B cell (primary cell): ENCODE results near the gene TMEM14C. TPM values are rescaled to one million over a fixed set of nuclear protein-coding genes. Genes with fewer than 3 reads are reported as not detected.
A peak's percentile ranks its signal among the peaks of the same experiment; 100 is the strongest.
"Not testable (repeated sequence)": the region's sequence is repeated elsewhere in the genome, so short reads cannot be mapped to it uniquely, and the experiment has no call there.

Experiments
- ATAC-seq: fragments of 200-7000 bp; cut with Tn5 transposase; one replicate; pipeline ENCODE4 v1.10.0; 2021; ENCODE audit warnings: low read depth, mild to moderate bottlenecking, moderate number of reproducible peaks, moderate library complexity
- CTCF ChIA-PET: fragments of 350-600 bp; sonication (Branson Sonifier 250); formaldehyde crosslinking; loops from one replicate; lab custom pipeline; 2021; ENCODE audit warnings: antibody characterized with exemption, inconsistent platforms; lab: Charles Lee
- POLR2A ChIA-PET: fragments of 350-600 bp; sonication (Branson Sonifier 250); formaldehyde crosslinking; loops from one replicate; lab custom pipeline; 2021; ENCODE audit warnings: antibody characterized with exemption; lab: Charles Lee
- DNase-seq: peaks from one replicate; pipeline ENCODE4 v3.0.0; 2013
- H2AFZ ChIP-seq: 2 replicates; pipeline ENCODE4 v1.6.1; 2012; ENCODE audit warnings: mild to moderate bottlenecking, low read depth, low read length; ENCODE audit not compliant: insufficient read depth, poor library complexity, severe bottlenecking
- H3K27ac ChIP-seq, 2 donors: 1 replicate in 1 of 2; 2 replicates in 1 of 2; pipeline ENCODE4 v1.5.1; 2012 to 2013; ENCODE audit warnings: low read length in 2 of 2, mild to moderate bottlenecking in 2 of 2, moderate library complexity in 1 of 2
- H3K27me3 ChIP-seq, 4 experiments: fragments of 200-600 bp in 1 of 4; sonication (generic) in 1 of 4; replicated peaks in 1 of 4; 1 replicate in 2 of 4; 2 replicates in 2 of 4; pipeline versions ENCODE4 v1.6.1 to v1.7.0; 2013 to 2016; ENCODE audit warnings: low read length in 3 of 4, mild to moderate bottlenecking in 2 of 4, mixed read lengths in 1 of 4, moderate library complexity in 1 of 4; ENCODE audit not compliant: insufficient read depth in 4 of 4, control insufficient read depth in 3 of 4; ENCODE audit errors: control extremely low read depth in 1 of 4
- H3K36me3 ChIP-seq, 2 experiments: replicated peaks in 1 of 2; 1 replicate in 1 of 2; 2 replicates in 1 of 2; pipeline versions ENCODE4 v1.6.1 to v1.7.1; 2013; ENCODE audit warnings: low read length in 1 of 2; ENCODE audit not compliant: insufficient read depth in 2 of 2, control insufficient read depth in 1 of 2; ENCODE audit errors: control extremely low read depth in 1 of 2, extremely low read depth in 1 of 2
- H3K4me1 ChIP-seq, 2 donors: fragments of 200-600 bp in 1 of 2; sonication (generic) in 1 of 2; 1 replicate in 1 of 2; 2 replicates in 1 of 2; pipeline versions ENCODE4 v1.5.1 to v1.6.1; 2013 to 2017; ENCODE audit warnings: low read length in 2 of 2; ENCODE audit not compliant: control insufficient read depth in 2 of 2, insufficient read depth in 2 of 2
- H3K4me2 ChIP-seq: replicated peaks from 2 replicates; pipeline ENCODE3; 2012; ENCODE audit warnings: mild to moderate bottlenecking, low read depth, low read length; ENCODE audit not compliant: poor library complexity, severe bottlenecking
- H3K4me3 ChIP-seq, 5 experiments: fragments of 200-600 bp in 1 of 5; sonication (generic) in 1 of 5; 1 replicate in 3 of 5; 2 replicates in 2 of 5; pipeline versions ENCODE4 v1.5.1 to v1.7.0; 2011 to 2016; ENCODE audit warnings: low read length in 4 of 5, mild to moderate bottlenecking in 4 of 5, low read depth in 2 of 5, control low read depth in 1 of 5, moderate library complexity in 1 of 5; ENCODE audit not compliant: insufficient read depth in 1 of 5; ENCODE audit errors: control extremely low read depth in 1 of 5, extremely low read depth in 1 of 5
- H3K79me2 ChIP-seq: fragments of 200-600 bp; sonication (generic); one replicate; pipeline ENCODE4 v1.6.0; 2016; ENCODE audit warnings: low read length; ENCODE audit not compliant: control insufficient read depth, insufficient read depth
- H3K9ac ChIP-seq: fragments of 200-600 bp; sonication (generic); 2 replicates; pipeline ENCODE4 v1.6.1; 2017; ENCODE audit warnings: mild to moderate bottlenecking, low read length, moderate library complexity
- H3K9me3 ChIP-seq, 3 donors: one replicate each; pipeline versions ENCODE4 v1.6.1 to v1.7.1; 2013; ENCODE audit warnings: low read length in 2 of 3; ENCODE audit not compliant: control insufficient read depth in 2 of 3, insufficient read depth in 1 of 3; ENCODE audit errors: control extremely low read depth in 1 of 3
- H4K20me1 ChIP-seq: 2 replicates; pipeline ENCODE4 v1.6.0; 2012; ENCODE audit warnings: mild to moderate bottlenecking, low read length; ENCODE audit not compliant: insufficient read depth, control insufficient read depth, poor library complexity, severe bottlenecking
- H3K27ac Mint-ChIP-seq: one replicate; pipeline ENCODE4 v1.8.0; 2021; ENCODE audit warnings: mixed read lengths
- H3K27me3 Mint-ChIP-seq: one replicate; pipeline ENCODE4 v1.8.0; 2021; ENCODE audit warnings: mixed read lengths
- H3K4me1 Mint-ChIP-seq: one replicate; pipeline ENCODE4 v1.8.0; 2021; ENCODE audit warnings: mixed read lengths
- H3K4me3 Mint-ChIP-seq: one replicate; pipeline ENCODE4 v1.8.0; 2021; ENCODE audit warnings: mixed read lengths
- H3K9me3 Mint-ChIP-seq: one replicate; pipeline ENCODE4 v1.8.0; 2022; ENCODE audit warnings: mixed read lengths; ENCODE audit not compliant: insufficient read depth
- CTCF ChIP-seq: fragments of 200-600 bp; IDR thresholded peaks from one replicate; pipeline ENCODE4 v1.8.0; 2022; ENCODE audit warnings: antibody characterized with exemption, mild to moderate bottlenecking
- EZH2 ChIP-seq: IDR thresholded peaks from 2 replicates; pipeline ENCODE4 v1.6.1; 2012; ENCODE audit warnings: borderline replicate concordance, low read depth, mild to moderate bottlenecking, moderate library complexity, low read length; ENCODE audit not compliant: insufficient read depth, poor library complexity, severe bottlenecking
- WGBS: methylation state at CpG from one replicate; pipeline ENCODE4 v1.1.5; 2013; ENCODE audit warnings: missing lambda C conversion rate; ENCODE audit not compliant: insufficient coverage; 5-methylcytosine and 5-hydroxymethylcytosine counted together
- intact Hi-C: fragments of 100-400 bp; cut with micrococcal nuclease; formaldehyde crosslinking; loops from one replicate; pipeline ENCODE4 v1.10.0; 2022
- polyA plus RNA-seq: library from polyadenylated mRNA; depleted of rRNA; stranded (reverse); fragments of >200 nt; gene quantifications from 2 replicates; pipeline ENCODE4 v1.2.3, GENCODE V29; 2012
- total RNA-seq, 2 donors: library from RNA; stranded (reverse); fragments of 120-200 nt in 1 of 2; gene quantifications; 1 replicate in 1 of 2; 2 replicates in 1 of 2; pipeline versions ENCODE4 v1.2.3 to v1.2.4, GENCODE V29; 2013 to 2022

Gene TMEM14C
- total and polyA plus RNA-seq, 2 donors (not counting 1 experiment from before 2014, with no cell fraction given): 31.7 to 39.1 TPM

GRCh38 chr6:10749734-10750133 lies 26.9 kb downstream of the TMEM14C start:
- H3K27ac ChIP-seq: no peak overlapping the region
- TF ChIP-seq EZH2 (no peak), CTCF (no peak)
- H4K20me1 ChIP-seq: peaks cover 31% of the 10 kb centered on the region
- H3K9ac ChIP-seq: no peak overlapping the region
- H3K4me3 ChIP-seq: no peak overlapping the region
- peaks cover 17 to 25% of the 10 kb centered on the region in 2 donors for H3K4me1 ChIP-seq
- POLR2A ChIA-PET: no interaction called here
- H3K27me3 Mint-ChIP-seq: no peaks in the 10 kb centered on the region
- no peaks in the 10 kb centered on the region for H3K9me3 ChIP-seq
- intact Hi-C loops: loop anchor here (5.0 kb wide), 2 partner anchors 347 to 788 kb away; partner anchors contain the start of gene TMEM170B
- peaks cover 8 to 40% of the 10 kb centered on the region in 2 experiments for H3K36me3 ChIP-seq
- ATAC-seq: no peak
- H3K27ac Mint-ChIP-seq: peak overlapping the region; percentile 38
- CTCF ChIA-PET: interaction anchor here (4.2 kb wide), 1 partner anchor 239 kb away, joined by 18 read pairs; no protein-coding TSS in a partner anchor
- no peak overlapping the region for H2AFZ ChIP-seq
- peak overlapping the region; percentile 95 for H3K4me3 Mint-ChIP-seq
- H3K4me2 ChIP-seq: no peak overlapping the region
- no peaks in the 10 kb centered on the region for H3K9me3 Mint-ChIP-seq
- WGBS: 88% methylated on average over 2 of the region's 2 CpGs
- no peaks in the 10 kb centered on the region for H3K27me3 ChIP-seq
- H3K4me1 Mint-ChIP-seq: peaks cover 31% of the 10 kb centered on the region
- no peak for DNase-seq
- peaks cover 60% of the 10 kb centered on the region for H3K79me2 ChIP-seq

- H3K9ac ChIP-seq, H3K27me3 Mint-ChIP-seq, H3K4me3 Mint-ChIP-seq, intact Hi-C loops, H3K27me3 ChIP-seq, H2AFZ ChIP-seq, DNase-seq, H3K27ac Mint-ChIP-seq, H3K27ac ChIP-seq, H3K4me2 ChIP-seq, H3K9me3 ChIP-seq, POLR2A ChIA-PET, CTCF ChIA-PET, ATAC-seq, H3K4me3 ChIP-seq, H3K9me3 Mint-ChIP-seq: not testable (repeated sequence)
- H3K4me1 Mint-ChIP-seq: peaks cover 31% of the 10 kb centered on the region
- Histone ChIP-seq H3K36me3 (peaks cover 8 to 48% of the 10 kb centered on the region in 2 experiments), H3K79me2 (peaks cover 61% of the 10 kb centered on the region), H3K4me1 (peaks cover 17 to 25% of the 10 kb centered on the region in 2 donors), H4K20me1 (peaks cover 34% of the 10 kb centered on the region)
- WGBS: 100% methylated on average over 1 of the region's 6 CpGs
Observed at GRCh38 chr6:10750568-10750967, 27.7 kb downstream of the TMEM14C start.

GRCh38 chr6:10751757-10752156 lies 28.9 kb downstream of the TMEM14C start:
- POLR2A ChIA-PET, H3K27ac Mint-ChIP-seq, H3K9me3 ChIP-seq, H3K4me3 ChIP-seq, intact Hi-C loops, H3K9me3 Mint-ChIP-seq, H3K27me3 ChIP-seq, H3K27ac ChIP-seq, H3K4me3 Mint-ChIP-seq, H3K27me3 Mint-ChIP-seq, H3K9ac ChIP-seq, DNase-seq, H3K4me2 ChIP-seq, ATAC-seq, H2AFZ ChIP-seq: not testable (repeated sequence)
- CTCF ChIA-PET: interaction anchor here (0.5 kb wide), 1 partner anchor 12 kb away, joined by 3 read pairs; no protein-coding TSS in a partner anchor
- Histone ChIP-seq H4K20me1 (peaks cover 34% of the 10 kb centered on the region), H3K36me3 (peaks cover 8 to 57% of the 10 kb centered on the region in 2 experiments), H3K4me1 (peaks cover 15 to 22% of the 10 kb centered on the region in 2 donors), H3K79me2 (peaks cover 61% of the 10 kb centered on the region)
- WGBS: 100% methylated on average over 1 of the region's 5 CpGs
- peaks cover 32% of the 10 kb centered on the region for H3K4me1 Mint-ChIP-seq
